ENCODE results near the gene SNRNP40. TPM values are rescaled to one million over a fixed set of nuclear protein-coding genes. Genes with fewer than 3 reads are reported as not detected.

Gene SNRNP40
- total RNA-seq, 1 donor from 2014 or later: 38.1 TPM

- no peak for TF ChIP-seq POLR2AphosphoS5 (IDR thresholded peaks at IDR 0.05; ENCODE audit: insufficient read depth in 1 of 2, low read depth in 1 of 2)
- TF ChIP-seq POLR2A (IDR thresholded peaks at IDR 0.05): no peak
- TF ChIP-seq CTCF (IDR thresholded peaks at IDR 0.05): no peak
- H3K27me3 ChIP-seq: no peaks in the 10 kb centered on the region
- DNase-seq (ENCODE audit: extremely low spot score in 2 of 2): no peak
- no peak overlapping the region for H3K4me3 ChIP-seq
- intact Hi-C loops (cut with DNase I): no loop called here
- no peaks in the 10 kb centered on the region for H3K9me3 ChIP-seq
- peaks cover 14% of the 10 kb centered on the region for H3K4me1 ChIP-seq
- no peaks in the 10 kb centered on the region for H3K36me3 ChIP-seq
- no peak overlapping the region for H3K27ac ChIP-seq
These were observed 82.1 kb downstream of the SNRNP40 start for GRCh38 chr1:31214316-31215064.

Other genes with a start within 250 kb of the SNRNP40 start
- 88.6 TPM for gene PUM1, start 231.1 kb downstream of the SNRNP40 start, total RNA-seq
- gene NKAIN1, start 56.9 kb downstream of the SNRNP40 start, total RNA-seq: not detected
- gene ZCCHC17, start 244 bp upstream of the SNRNP40 start, total RNA-seq: 17.4 TPM
- 16.7 TPM for gene FABP3, start 76.3 kb upstream of the SNRNP40 start, total RNA-seq
- gene SERINC2, start 116.4 kb upstream of the SNRNP40 start, total RNA-seq: 17.4 TPM